Measurements from ENCODE around the gene GOPC.

GRCh38 chr6:117561128-117561527 lies 41.2 kb downstream of the GOPC start:
- no peak for TF ChIP-seq POLR2A (IDR thresholded peaks at IDR 0.05)
- no peak for TF ChIP-seq CTCF (IDR thresholded peaks at IDR 0.05)

Measured in breast epithelium (tissue), 3 donors.